ENCODE results near the gene PIEZO1.

PIEZO1 gene

GRCh38 chr16:88737298-88738150 is 47.5 kb downstream of the PIEZO1 start:
- TF ChIP-seq, protein P1, sequence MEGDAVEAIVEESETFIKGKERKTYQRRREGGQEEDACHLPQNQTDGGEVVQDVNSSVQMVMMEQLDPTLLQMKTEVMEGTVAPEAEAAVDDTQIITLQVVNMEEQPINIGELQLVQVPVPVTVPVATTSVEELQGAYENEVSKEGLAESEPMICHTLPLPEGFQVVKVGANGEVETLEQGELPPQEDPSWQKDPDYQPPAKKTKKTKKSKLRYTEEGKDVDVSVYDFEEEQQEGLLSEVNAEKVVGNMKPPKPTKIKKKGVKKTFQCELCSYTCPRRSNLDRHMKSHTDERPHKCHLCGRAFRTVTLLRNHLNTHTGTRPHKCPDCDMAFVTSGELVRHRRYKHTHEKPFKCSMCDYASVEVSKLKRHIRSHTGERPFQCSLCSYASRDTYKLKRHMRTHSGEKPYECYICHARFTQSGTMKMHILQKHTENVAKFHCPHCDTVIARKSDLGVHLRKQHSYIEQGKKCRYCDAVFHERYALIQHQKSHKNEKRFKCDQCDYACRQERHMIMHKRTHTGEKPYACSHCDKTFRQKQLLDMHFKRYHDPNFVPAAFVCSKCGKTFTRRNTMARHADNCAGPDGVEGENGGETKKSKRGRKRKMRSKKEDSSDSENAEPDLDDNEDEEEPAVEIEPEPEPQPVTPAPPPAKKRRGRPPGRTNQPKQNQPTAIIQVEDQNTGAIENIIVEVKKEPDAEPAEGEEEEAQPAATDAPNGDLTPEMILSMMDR (IDR thresholded peaks at IDR 0.05; ENCODE audit: control extremely low read depth, extremely low read depth, low read depth, missing control alignments): peak; percentile 95
- peak; percentile 90 for DNase-seq (ENCODE audit: extremely low spot score)
- ChIA-PET CTCF (interaction anchor here (0.6 to 6.0 kb wide), 67 partner anchors 10 to 1180 kb away, joined by 3 to 80 read pairs (median 5); partner anchors contain the start of genes APRT, CDH15, GALNS and MC1R), POLR2A (interaction anchor here (1.0 kb wide), 1 partner anchor 43 kb away, joined by 3 read pairs; no protein-coding TSS in a partner anchor)

GRCh38 chr16:88736496-88736895 is 48.5 kb downstream of the PIEZO1 start:
- POLR2A ChIA-PET: no interaction called here
- no peak for DNase-seq (ENCODE audit: extremely low spot score)
- CTCF ChIA-PET: interaction anchor here (0.7 to 6.0 kb wide), 33 partner anchors 12 to 1181 kb away, joined by 3 to 80 read pairs (median 8); partner anchors contain the start of genes APRT, CDH15, GALNS and MC1R
- TF ChIP-seq, protein P1 (IDR thresholded peaks at IDR 0.05; ENCODE audit: control extremely low read depth, extremely low read depth, low read depth, missing control alignments): no peak

- POLR2A ChIA-PET: no interaction called here
These were observed 48.9 kb downstream of the PIEZO1 start for GRCh38 chr16:88736088-88736487.

DNA sequence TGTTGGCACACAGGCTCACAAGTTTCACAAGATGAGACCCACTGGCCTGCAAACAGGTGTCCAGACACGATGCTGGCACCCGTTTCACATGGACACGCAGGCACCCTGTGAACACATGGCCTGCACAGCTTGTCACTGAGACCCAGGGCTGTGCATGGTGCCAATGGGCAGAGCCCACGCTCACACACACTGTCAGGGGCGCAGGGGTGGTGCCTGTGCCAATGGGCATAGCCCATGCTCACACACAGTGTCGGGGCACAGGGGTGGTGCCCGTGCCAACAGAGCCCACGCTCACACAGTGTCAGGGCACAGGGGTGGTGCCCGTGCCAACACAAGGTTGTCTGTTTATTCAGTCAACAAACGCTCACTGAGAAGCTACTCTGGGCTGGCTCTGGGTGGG is 49.4 kb downstream of the PIEZO1 start:
- POLR2A ChIA-PET: interaction anchor here (0.5 kb wide), 1 partner anchor 866 kb away, joined by 3 read pairs; the partner anchor contains the start of gene SLC7A5
- DNase-seq (ENCODE audit: extremely low spot score): no peak
- CTCF ChIA-PET: interaction anchor here (0.8 to 6.0 kb wide), 6 partner anchors 8 to 122 kb away, joined by 3 to 80 read pairs (median 25); partner anchors contain the start of gene PIEZO1
- TF ChIP-seq, protein P1 (IDR thresholded peaks at IDR 0.05; ENCODE audit: control extremely low read depth, extremely low read depth, low read depth, missing control alignments): no peak

More at GRCh38 chr16:88736088-88736487, 48.9 kb downstream of the PIEZO1 start:
- no peak for DNase-seq (ENCODE audit: extremely low spot score)
- CTCF ChIA-PET: interaction anchor here (0.8 to 6.0 kb wide), 15 partner anchors 7 to 432 kb away, joined by 3 to 80 read pairs (median 12); partner anchors contain the start of genes APRT and PIEZO1
- TF ChIP-seq, protein P1 (IDR thresholded peaks at IDR 0.05; ENCODE audit: control extremely low read depth, extremely low read depth, low read depth, missing control alignments): no peak

DNA sequence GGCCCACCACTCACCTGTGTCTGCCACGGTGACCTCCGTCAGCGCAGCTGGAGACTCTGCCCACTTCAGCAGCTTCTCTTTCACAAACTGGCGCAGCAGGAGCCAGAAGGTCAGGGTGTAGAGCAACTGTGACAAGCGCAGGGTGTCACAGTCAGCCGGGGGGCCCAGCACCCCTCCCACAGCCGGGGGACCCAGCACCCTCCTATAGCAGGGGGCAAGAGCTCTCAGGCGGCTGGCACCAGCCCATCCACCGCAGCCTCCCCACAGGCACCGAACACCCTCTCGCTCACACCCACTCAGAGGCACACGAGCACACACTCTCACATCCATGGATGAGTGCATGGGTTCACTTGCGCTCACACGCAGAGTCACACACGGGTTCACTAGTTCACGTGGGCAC is 49.9 kb downstream of the PIEZO1 start:
- ChIA-PET POLR2A (interaction anchor here (0.5 kb wide), 1 partner anchor 866 kb away, joined by 3 read pairs; the partner anchor contains the start of gene SLC7A5), CTCF (interaction anchor here (1.2 to 6.0 kb wide), 4 partner anchors 8 to 47 kb away, joined by 3 to 80 read pairs (median 22); partner anchors contain the start of gene PIEZO1)
- no peak for DNase-seq (ENCODE audit: extremely low spot score)
- TF ChIP-seq, protein P1 (IDR thresholded peaks at IDR 0.05; ENCODE audit: control extremely low read depth, extremely low read depth, low read depth, missing control alignments): no peak

- TF ChIP-seq, protein P1 (IDR thresholded peaks at IDR 0.05; ENCODE audit: control extremely low read depth, extremely low read depth, low read depth, missing control alignments): no peak
- no peak for DNase-seq (ENCODE audit: extremely low spot score)
- CTCF ChIA-PET: interaction anchor here (1.2 to 6.0 kb wide), 4 partner anchors 9 to 48 kb away, joined by 3 to 80 read pairs (median 5); partner anchors contain the start of gene PIEZO1
- POLR2A ChIA-PET: no interaction called here
These were observed 50.7 kb downstream of the PIEZO1 start for GRCh38 chr16:88734361-88734728.

Data from GM10248 (cell line).